Ramos (cell line): Measurements from ENCODE around the gene CABCOCO1.

ENCODE experiments used
- in situ Hi-C: fragments of 300-500 bp; cut with MboI; formaldehyde crosslinking; loops from one replicate; pipeline ENCODE4 v1.14.3; 2022; ENCODE audit warnings: low sequenced_read_pairs; ENCODE audit not compliant: unreplicated experiment

Gene CABCOCO1

DNA sequence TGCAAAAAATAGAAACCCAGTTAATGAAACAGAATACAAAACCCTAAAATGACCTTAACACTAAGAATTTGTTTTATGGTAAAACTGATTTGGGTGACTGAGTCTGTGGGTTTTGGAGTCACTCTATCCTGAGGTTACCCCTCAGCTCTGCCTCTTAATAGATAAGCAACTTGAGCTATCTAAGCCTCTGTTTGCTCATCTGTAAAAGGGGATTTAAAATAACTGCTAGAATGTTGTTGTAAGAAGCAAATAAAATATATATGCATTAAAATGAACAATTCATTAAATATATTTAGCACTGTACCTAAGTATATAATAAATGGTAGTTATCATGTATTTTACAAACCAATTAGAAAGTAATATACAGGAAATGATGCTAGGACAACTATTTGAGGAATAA is 115.4 kb downstream of the CABCOCO1 start:
- in situ Hi-C loops = no loop called here

DNA sequence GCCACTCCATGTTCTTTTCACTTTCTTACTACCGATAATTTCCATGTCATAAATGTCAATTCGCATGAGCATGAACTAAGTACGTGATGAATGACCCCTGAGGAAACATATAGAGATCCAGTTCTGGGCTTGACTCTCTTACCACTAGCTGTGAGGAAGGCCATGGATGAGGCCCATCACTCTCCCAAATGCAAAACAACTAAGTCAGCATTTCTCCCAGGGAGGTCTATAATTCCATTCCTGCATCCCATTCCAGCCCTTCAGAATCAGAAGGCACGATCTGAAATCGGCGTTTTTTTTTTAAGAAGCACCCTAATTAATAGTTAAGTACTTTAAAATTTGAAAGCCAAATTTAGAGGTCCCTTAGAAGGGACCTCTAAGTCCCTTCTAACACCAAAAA is 116.5 kb downstream of the CABCOCO1 start:
- in situ Hi-C loops = no loop called here

DNA sequence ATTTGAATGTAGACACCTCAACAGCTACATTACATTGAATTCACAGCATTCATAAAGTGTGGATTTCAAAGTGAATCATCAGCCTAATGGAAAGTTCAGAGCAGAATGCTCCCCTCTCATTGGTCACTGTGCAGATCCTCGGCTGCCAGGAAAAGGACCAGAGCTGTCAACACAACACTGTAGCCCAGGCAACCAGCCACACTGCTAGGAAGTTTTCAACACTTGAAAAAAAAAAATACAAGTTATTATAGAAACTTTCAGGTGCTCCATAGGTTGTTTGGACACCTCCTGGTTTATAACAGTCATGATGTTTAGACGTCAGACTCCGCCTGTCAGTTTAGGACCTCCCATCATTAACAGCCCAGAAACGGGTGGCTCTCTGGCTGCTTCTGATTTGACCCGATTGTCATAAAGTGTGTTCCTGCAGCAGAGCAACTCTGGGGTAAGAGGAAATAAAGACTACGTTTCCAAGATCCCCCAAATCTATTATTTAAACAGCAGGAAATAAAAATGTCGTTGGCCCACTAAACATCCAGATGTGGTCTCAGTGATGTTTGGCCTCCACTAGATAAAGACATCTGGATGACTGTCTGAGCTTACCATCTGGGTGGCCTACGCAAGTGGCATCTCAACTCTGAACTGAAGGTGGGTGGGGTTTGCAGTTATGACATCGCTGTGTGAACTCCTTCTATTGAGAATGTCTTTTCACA is 117.4 kb downstream of the CABCOCO1 start:
- in situ Hi-C loops = no loop called here

- in situ Hi-C loops = no loop called here
Measured at GRCh38 chr10:61780732-61781131, 118.0 kb downstream of the CABCOCO1 start.

GRCh38 chr10:61781969-61782403 is 119.3 kb downstream of the CABCOCO1 start:
- in situ Hi-C loops = no loop called here

GRCh38 chr10:61784354-61785133 is 121.8 kb downstream of the CABCOCO1 start:
- in situ Hi-C loops = no loop called here

GRCh38 chr10:61785473-61786105 is 122.9 kb downstream of the CABCOCO1 start:
- in situ Hi-C loops = no loop called here

DNA sequence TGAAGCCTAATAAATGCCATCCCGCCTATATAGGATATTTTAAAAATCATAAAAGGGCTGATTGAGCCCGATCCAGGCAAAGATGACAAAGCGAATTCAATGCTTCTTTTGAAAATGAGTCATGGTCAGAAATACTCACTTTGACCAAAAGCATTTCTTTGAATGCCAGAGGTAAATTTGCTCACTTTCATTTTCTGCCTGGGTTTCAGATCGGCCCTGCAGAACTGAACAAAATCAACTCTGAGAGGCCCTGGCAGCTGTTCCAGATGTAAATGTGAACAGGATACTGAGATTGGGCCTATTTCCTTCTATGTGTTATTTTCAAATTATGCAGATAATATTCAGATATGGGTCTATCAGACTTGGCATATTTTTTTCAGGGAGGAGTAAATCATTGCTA is 124.0 kb downstream of the CABCOCO1 start:
- in situ Hi-C loops = no loop called here

DNA sequence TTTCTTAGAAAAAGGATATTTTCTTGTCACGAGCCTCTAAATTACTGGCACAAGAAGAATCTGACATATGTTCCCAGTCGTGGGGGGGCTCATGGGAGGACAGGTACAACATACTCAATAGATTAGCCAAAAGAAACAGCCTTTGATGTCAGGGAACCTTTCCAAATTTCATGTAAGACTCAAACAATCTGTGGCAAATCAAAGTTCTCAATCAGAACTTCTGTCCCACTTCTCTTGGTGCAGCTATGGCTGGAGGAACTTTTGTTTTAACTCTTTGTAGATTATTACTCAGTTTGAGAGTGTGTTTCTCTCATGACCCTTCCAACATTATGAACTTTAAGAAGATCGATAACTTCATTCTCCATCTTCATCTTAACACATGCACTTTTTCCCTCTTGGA is 124.4 kb downstream of the CABCOCO1 start:
- in situ Hi-C loops = no loop called here

DNA sequence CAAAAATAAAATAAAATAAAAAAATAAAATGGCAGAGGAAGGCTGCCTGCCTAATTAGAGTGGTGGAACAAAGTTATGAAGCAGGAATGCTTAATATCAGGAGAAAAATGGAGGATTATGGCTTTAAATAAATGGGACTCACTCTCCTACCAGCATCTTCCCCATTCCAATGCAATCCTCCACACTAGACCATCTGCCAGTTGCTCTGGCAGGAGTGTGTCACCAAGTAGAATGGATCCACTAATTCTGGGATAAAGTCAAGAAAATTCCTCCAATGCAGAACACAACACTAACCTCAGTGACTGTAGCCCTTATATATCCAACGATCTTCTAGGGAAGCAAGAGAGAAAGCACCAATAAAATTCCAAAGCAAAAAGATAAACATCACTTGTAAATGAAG is 126.3 kb downstream of the CABCOCO1 start:
- in situ Hi-C loops = no loop called here

- in situ Hi-C loops = no loop called here
Measured at GRCh38 chr10:61791216-61791615, 128.5 kb downstream of the CABCOCO1 start.

DNA sequence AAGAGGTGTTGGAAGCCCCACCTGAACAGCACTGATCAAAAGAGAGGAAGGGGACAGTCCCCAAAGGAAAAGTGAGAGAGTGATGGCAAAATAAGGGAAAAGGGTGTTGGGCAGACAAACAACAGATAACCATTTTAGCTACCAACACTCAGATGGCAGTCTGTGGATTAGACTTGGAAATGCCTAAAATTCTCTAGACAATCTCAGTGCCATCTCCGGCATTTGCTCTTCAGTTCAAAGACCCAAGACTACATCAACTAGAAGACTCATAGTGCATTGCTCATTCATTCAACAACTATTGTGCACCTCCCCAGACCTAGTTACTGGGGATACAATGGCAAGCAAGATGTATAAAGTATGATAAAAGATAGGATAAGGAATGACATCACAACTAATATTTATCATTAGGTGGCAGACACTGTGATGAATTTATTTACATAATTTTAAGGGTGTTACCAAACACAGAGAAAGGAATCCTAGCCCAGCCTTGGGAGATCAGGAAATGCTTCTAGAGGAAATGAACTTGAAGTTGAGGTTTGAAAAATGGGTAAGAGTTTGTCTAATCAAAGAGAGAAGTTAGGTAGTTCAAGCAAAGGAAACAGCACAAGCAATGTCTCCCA is 129.5 kb downstream of the CABCOCO1 start:
- in situ Hi-C loops = no loop called here

DNA sequence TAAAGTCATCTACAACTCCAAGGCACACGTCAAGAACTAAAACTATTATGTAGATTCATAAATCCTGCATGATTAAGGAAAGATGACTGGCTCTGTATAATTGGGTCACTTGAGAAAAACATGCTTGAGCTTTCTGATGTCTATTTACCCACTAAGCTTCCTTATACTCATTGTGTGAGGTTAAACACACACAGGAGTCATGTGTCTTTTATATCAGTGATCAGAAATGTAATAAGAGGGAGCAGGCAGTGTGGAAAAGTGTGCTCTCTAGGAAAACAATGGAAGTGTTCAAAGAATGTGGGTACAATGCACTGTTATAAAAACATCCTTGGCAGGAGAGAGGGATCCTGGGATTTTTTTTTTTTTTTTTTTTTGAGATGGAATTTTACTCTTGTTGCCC is 130.2 kb downstream of the CABCOCO1 start:
- in situ Hi-C loops = no loop called here

DNA sequence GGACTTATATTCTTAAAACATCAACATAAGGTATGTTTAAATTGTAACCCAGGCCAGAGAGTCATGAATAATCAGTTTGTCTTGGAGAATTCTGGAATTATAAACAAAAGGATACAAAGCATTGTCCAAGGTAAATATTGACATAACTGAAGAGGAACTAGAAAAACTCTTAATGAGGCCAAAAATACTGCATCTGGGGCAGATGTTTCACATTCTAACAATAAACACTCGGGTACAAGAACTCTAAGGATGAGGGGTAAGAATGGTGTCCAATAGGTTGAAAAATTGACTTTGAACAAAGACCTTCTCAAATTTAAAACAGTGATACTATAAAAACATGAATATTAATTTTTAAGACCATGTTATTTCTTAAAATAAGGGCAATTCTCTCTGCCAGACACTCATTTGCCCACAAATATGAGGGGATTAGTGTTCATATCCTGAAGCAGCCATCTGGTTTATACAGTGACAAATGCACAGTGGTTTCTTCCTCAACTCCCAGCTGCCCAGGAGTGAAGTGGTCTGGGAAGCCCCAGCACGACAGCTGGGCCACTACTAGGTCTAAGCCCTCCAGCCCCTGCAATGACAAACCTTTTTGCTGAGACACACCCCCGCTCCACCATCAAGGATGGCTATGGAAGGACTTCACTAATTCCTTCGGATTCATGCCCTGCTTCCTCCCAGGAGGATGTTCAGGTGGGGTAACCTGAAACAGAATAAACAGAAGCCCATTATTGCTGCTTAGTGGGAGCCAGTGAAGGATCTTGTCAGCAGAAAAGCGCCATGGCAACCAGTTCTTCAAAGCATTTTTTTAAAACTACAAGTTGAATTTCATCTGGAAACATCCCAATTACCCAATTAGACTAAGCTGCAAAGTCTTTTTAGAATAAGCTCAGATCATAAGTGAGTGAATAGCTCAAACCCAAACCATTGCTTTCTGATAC is 131.3 kb downstream of the CABCOCO1 start:
- in situ Hi-C loops = no loop called here

- in situ Hi-C loops = no loop called here
Measured at GRCh38 chr10:61795147-61795546, 132.4 kb downstream of the CABCOCO1 start.

DNA sequence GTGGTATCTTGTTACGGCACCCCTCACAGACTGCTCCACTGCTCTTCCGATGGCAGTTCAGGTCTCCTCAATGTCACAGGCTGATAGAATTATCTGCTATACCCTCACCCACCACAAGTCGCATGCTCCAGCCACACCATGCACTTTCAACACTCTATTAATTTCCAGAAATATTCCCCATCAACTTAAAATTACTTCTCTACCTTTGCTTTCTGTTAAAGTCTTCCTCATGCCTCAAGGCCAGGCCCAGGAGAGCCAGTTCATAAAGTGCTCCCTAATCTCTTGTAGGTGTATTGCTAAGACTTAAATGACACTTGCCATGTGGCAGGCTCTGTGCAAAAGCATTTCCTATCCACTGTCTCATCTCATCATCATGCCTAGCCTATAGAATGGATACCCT is 132.8 kb downstream of the CABCOCO1 start:
- in situ Hi-C loops = no loop called here

GRCh38 chr10:61796785-61797184 is 134.1 kb downstream of the CABCOCO1 start:
- in situ Hi-C loops = no loop called here

DNA sequence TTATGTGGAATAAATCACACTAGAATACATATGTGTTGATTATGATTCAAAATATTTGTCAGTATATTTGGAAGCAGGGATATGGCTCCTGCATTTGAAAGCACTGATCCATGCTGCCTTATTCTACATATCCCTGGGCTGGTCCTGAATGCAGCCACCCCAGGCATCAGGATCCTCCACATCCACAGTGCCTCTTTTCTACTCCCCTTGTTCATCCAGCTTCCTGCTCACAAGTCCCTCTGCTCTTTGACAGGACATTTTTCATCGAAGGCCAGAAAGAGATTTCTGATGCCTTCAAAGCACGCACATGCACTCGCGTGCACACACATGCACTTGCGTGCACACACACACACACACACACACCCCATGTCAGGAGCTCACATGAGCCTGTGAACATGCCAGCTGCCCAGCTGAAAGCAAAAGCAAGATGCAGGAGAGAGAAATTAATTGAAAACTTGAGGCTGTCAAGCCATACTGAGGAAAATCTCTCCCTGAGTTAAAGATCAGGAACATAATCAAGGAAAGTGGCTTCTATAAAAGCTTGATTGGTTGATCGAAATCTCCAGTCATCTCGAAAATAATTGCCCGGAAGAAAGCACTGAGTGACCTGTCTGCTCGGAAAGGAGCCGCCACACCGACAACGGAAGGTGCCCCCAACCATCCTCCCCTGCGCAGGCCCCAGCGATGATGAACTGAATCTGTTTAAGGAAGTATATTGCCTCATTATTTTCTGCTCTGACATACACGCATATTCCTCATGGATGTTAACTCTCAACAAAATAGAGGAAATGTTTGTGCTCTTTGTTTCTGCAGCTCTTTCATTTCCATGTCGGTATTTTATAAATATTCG is 134.8 kb downstream of the CABCOCO1 start:
- in situ Hi-C loops = no loop called here

DNA sequence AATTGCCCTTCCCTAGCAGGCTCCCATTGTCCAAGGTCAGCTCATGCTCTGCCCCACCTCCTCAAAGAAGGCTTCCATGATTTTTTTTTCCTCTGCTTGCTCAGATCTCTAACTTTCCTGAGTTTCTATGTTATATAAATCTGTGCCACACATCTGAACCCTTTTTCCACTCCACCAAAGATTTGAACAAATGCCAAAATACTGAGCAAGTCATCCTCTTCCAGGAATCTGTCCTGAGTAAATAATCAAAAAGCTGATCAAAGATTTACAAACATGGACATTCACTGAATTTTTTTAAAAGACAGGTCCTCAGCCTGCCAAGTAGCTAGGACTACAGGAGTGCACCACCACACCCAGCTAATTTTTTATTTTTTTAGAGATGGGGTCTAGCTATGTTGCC is 136.0 kb downstream of the CABCOCO1 start:
- in situ Hi-C loops = no loop called here
